AG09319 (cell line): Measurements from ENCODE around the gene BTBD9.

ENCODE experiments used
- DNase-seq: peaks from one replicate; pipeline ENCODE4 v3.0.0-alpha.2; 2010; ENCODE audit warnings: low read depth; ENCODE audit errors: extremely low read depth
- CTCF ChIP-seq: IDR thresholded peaks from 2 replicates; pipeline ENCODE4 v1.5.1; 2011; ENCODE audit warnings: low read depth, mild to moderate bottlenecking, inconsistent platforms, low read length, moderate library complexity

BTBD9 gene

GRCh38 chr6:38319256-38320212 is 320.2 kb downstream of the BTBD9 start:
- DNase-seq, result no peak
- TF ChIP-seq CTCF, result no peak

GRCh38 chr6:38316099-38316868 is 323.4 kb downstream of the BTBD9 start:
- no peak for DNase-seq
- TF ChIP-seq CTCF, result no peak

- no peak for DNase-seq
These were observed 328.5 kb downstream of the BTBD9 start for GRCh38 chr6:38311201-38311600.

GRCh38 chr6:38310061-38310460 is 329.7 kb downstream of the BTBD9 start:
- TF ChIP-seq CTCF, result no peak

More at GRCh38 chr6:38311201-38311600, 328.5 kb downstream of the BTBD9 start:
- TF ChIP-seq CTCF, result no peak

GRCh38 chr6:38307740-38308139 is 332.0 kb downstream of the BTBD9 start:
- no peak for TF ChIP-seq CTCF
- DNase-seq, result no peak

More at GRCh38 chr6:38310061-38310460, 329.7 kb downstream of the BTBD9 start:
- no peak for DNase-seq

GRCh38 chr6:38306931-38307330 is 332.8 kb downstream of the BTBD9 start:
- TF ChIP-seq CTCF, result no peak
- DNase-seq, result no peak
